NCI-H2081 (cell line): Measurements from ENCODE around the gene HINT1.
"Not testable (repeated sequence)": the region's sequence is repeated elsewhere in the genome, so short reads cannot be mapped to it uniquely, and the experiment has no call there.

Source experiments
- DNase-seq, 2 experiments: peaks; one replicate each; lab custom pipeline; 2025; lab: John Stamatoyannopoulos, UW

The HINT1 gene

GRCh38 chr5:131165119-131165727 is at the start of gene HINT1:
Gene HINT1 (minus strand): TSS chr5:131165256. CDS start chr5:131165205, 51 bp downstream.
- DNase-seq = peak; percentile 88

- no peak for DNase-seq
These were observed 49.7 kb upstream of the HINT1 start for GRCh38 chr5:131214609-131215227.

- no peak for DNase-seq
These were observed 47.5 kb upstream of the HINT1 start for GRCh38 chr5:131212471-131213021.

GRCh38 chr5:131211669-131212068 is 46.6 kb upstream of the HINT1 start:
- no peak for DNase-seq

- no peak for DNase-seq
These were observed 45.1 kb upstream of the HINT1 start for GRCh38 chr5:131210151-131210510.

- no peak for DNase-seq
These were observed 44.6 kb upstream of the HINT1 start for GRCh38 chr5:131209506-131210150.

GRCh38 chr5:131209175-131209505 is 44.1 kb upstream of the HINT1 start:
- DNase-seq = no peak

DNA sequence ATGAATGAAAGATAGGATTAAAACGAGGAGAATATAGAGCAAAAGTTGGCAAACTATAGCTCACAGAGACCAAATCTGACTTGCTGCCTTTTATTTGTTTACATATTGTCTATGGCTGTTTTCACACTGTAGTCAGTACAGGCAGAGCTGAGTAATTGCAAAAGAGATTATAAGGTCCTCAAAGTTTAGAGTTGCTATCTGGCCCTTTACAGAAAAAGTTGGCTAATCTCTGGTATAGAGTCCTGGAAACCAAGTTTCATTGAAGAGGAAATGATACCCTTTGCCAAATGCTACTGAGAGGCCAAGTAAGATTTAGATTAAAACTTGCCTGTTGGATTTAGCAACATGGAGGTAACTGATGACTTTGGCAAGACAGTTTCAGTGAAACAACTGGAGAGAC is 41.7 kb upstream of the HINT1 start:
- no peak for DNase-seq

DNA sequence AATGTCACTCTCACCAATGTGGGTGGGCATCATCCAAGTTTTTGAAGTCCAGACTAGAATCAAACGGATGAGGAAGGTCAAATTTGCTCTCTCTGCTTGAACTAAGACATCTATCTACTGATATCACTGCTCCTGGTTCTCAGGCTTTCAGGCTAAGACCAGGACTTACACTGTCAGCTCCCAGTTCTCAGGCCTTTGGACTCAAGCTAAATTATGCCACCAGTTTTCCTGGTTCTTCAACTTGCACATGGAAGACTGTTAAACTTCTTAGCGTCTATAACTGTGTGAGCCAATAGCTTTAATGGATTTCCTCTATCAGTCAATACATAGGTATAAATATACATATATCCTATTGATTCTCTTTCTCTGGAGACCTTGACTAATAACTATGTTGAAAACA is 41.0 kb upstream of the HINT1 start:
- DNase-seq = no peak

DNA sequence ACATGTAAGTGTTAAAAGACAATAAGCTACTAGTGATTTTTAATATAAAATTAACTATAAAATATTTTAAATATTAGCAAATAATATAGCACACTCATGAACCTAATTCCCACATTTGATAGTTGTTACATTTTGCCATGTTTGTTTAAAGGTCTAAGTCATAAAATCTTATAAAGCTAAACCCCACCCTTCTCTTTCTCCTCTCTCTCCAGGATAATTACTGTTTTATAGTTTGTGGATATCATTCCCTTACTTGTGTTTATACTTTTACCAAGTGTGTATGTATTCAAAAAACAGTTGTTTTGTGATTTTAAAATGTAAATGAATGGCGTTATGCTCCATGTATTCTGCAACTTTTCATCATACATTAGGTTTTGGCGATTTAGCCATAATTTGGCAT is 39.9 kb upstream of the HINT1 start:
- DNase-seq = no peak

- DNase-seq = no peak
These were observed 35.5 kb upstream of the HINT1 start for GRCh38 chr5:131200560-131200959.

GRCh38 chr5:131198625-131199024 is 33.6 kb upstream of the HINT1 start:
- no peak for DNase-seq

GRCh38 chr5:131196331-131196730 is 31.3 kb upstream of the HINT1 start:
- no peak for DNase-seq

GRCh38 chr5:131195696-131196095 is 30.6 kb upstream of the HINT1 start:
- no peak for DNase-seq

DNA sequence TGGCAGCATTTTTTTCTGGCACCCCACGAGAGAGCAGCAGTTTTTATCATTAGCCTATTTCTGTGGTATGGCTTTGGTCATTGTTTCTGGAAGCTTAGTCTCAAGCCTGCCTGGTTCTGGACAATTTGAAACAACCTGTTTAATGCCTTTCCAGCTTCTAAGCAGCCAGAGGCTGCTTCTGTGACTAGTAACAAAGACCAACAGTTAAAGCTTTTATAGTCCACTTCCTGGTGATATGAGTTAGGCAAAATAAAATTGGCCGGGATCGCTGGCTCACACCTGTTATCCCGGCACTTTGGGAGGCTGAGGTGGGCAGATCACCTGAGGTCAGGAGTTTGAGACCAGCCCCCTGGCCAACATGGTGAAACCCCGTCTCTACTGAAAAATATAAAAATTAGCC is 29.7 kb upstream of the HINT1 start:
- DNase-seq = no peak

GRCh38 chr5:131193897-131194296 is 28.8 kb upstream of the HINT1 start:
- DNase-seq = not testable (repeated sequence)

GRCh38 chr5:131193106-131193505 is 28.1 kb upstream of the HINT1 start:
- no peak for DNase-seq

DNA sequence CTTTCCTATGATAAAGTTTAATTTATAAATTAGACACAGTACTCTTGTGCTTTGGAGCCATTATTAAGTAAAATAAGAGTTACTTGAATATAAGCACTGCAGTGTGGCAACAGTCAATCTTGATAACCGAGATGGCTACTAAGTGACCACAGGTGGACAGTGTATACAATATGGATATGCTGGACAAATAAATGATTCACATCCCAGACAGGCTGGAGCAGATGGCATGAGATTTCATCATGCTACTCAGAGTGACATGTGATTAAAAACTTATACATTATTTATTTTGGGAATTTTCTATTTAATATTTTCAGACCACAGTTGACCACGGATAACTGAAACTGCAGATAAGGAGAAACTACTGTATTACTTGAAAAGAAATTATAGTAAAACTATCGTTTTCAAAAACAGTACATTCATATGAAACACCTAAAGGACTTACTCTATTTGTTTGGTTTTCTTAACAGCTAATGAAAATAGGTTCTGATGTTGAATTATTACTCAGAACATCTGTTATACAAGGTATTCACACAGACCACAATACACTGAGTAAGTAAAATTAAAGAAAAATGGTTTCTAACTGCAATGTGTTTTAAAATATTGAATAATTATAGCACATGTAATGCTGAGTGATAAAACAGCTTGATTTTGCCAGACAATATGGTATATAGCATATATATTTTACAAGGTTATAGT is 21.7 kb upstream of the HINT1 start:
- no peak for DNase-seq

DNA sequence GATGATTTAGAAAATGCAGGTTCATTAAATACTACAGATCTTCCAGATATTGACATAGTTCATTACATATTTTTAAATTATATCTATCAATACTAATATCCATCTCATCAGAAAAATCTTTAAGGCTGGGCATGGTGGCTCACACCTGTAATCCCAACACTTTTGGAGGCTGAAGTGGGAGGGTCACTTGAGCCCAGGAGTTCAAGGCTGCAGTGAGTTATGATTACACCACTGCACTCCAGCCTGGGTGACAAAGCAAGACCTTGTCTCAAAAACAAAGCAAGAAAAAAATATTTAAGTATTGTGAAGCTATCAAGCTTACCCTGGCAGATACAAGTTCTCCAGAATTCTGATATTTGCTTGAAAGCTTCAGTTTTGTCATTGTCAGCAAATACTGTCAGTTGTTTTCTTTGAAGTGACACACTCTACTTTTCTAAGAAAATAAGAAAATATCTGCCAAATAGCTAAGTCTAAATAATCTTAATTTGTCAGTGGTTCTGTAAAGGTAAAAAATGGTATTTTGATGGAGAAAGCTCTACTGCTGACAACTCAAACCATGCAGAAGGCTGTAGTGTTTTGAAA is 20.6 kb upstream of the HINT1 start:
- no peak for DNase-seq

GRCh38 chr5:131182839-131183238 is 17.8 kb upstream of the HINT1 start:
- DNase-seq = no peak

- no peak for DNase-seq
These were observed 15.4 kb upstream of the HINT1 start for GRCh38 chr5:131180407-131180806.

- peak in 1 of 2 experiments; percentile 46 for DNase-seq
These were observed 6.3 kb upstream of the HINT1 start for GRCh38 chr5:131171276-131171810.
